Esophagus muscularis mucosa (tissue), 3 donors: ENCODE data around the gene MYF6.

Experiments
- POLR2A ChIP-seq: fragments of 450-650 bp; IDR thresholded peaks from one replicate; pipeline ENCODE4 v1.6.1; 2017; ENCODE audit warnings: antibody characterized with exemption, moderate library complexity, mild to moderate bottlenecking, low read depth
- POLR2AphosphoS5 ChIP-seq, 2 donors: sonication (generic); formaldehyde crosslinking; IDR thresholded peaks; one replicate each; pipeline ENCODE4 v1.6.1; 2017; ENCODE audit warnings: antibody characterized with exemption in 2 of 2
- TF ChIP-seq, protein P1 (sequence below), 3 experiments: fragments of 200-600 bp in 2 of 3; fragments of 450-650 bp in 1 of 3; sonication (generic) in 2 of 3; IDR thresholded peaks; one replicate each; pipeline ENCODE4 v1.5.1; 2017 to 2019; ENCODE audit warnings: antibody characterized with exemption in 3 of 3, mild to moderate bottlenecking in 2 of 3, moderate library complexity in 1 of 3

DNA sequence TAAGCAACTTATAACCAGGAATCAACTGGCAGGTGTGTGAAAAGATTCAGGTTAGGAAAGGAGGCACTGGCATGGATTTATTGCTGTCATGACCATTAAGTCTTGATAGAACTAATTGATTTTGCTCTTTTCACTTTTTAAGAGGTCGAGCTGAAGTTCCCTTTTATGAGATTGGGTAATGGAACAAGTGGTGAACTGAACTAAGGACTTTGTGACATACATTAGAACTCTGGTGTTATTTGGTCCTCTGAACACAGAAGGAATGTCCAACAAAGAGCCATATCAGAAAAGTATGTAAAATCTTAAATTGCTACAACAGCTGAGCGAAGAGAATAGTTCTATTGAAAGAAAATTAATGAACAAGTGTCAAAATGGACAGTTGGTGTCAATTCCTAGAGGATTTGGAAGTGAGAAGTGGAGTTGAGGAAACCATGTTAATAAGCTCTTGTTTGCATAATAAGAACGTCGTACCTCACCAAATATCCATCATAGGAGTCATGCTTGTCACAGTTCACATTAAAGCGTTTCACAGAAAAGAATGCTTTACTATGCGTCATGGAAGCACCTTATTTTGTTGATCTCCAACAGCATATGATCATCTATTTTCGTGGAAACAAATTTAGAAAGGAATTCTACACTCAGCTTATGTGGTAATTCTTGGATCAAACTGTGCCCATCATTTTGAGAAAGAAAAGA, 8.4 kb upstream of the MYF6 start:
- TF ChIP-seq POLR2A (no peak), POLR2AphosphoS5 (IDR thresholded peaks at IDR 0.05) (no peak)
- TF ChIP-seq, protein P1, sequence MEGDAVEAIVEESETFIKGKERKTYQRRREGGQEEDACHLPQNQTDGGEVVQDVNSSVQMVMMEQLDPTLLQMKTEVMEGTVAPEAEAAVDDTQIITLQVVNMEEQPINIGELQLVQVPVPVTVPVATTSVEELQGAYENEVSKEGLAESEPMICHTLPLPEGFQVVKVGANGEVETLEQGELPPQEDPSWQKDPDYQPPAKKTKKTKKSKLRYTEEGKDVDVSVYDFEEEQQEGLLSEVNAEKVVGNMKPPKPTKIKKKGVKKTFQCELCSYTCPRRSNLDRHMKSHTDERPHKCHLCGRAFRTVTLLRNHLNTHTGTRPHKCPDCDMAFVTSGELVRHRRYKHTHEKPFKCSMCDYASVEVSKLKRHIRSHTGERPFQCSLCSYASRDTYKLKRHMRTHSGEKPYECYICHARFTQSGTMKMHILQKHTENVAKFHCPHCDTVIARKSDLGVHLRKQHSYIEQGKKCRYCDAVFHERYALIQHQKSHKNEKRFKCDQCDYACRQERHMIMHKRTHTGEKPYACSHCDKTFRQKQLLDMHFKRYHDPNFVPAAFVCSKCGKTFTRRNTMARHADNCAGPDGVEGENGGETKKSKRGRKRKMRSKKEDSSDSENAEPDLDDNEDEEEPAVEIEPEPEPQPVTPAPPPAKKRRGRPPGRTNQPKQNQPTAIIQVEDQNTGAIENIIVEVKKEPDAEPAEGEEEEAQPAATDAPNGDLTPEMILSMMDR (IDR thresholded peaks at IDR 0.05) = no peak
